GM10847 (cell line): ENCODE measurements around the gene KRTAP29-1.
"Not testable (repeated sequence)": the region's sequence is repeated elsewhere in the genome, so short reads cannot be mapped to it uniquely, and the experiment has no call there.

Experiments used
- POLR2A ChIP-seq: IDR thresholded peaks from 2 replicates; pipeline ENCODE4 v1.6.1; 2011; ENCODE audit not compliant: insufficient read length; ENCODE audit errors: extremely low read depth

Gene KRTAP29-1

GRCh38 chr17:41301916-41302901 lies at the start of gene KRTAP29-1:
TSS of gene KRTAP29-1 (minus strand) at chr17:41302851. CDS start at chr17:41302851, 0 bp downstream.
- TF ChIP-seq POLR2A = no peak

GRCh38 chr17:41351177-41351576 lies 48.5 kb upstream of the KRTAP29-1 start:
- TF ChIP-seq POLR2A = no peak

- TF ChIP-seq POLR2A = not testable (repeated sequence)
Observed at GRCh38 chr17:41350381-41350878, 47.8 kb upstream of the KRTAP29-1 start, which contains the start of gene KRT33A. TSS of gene KRT33A (minus strand) at chr17:41350828. CDS start at chr17:41350767, 61 bp downstream.

DNA sequence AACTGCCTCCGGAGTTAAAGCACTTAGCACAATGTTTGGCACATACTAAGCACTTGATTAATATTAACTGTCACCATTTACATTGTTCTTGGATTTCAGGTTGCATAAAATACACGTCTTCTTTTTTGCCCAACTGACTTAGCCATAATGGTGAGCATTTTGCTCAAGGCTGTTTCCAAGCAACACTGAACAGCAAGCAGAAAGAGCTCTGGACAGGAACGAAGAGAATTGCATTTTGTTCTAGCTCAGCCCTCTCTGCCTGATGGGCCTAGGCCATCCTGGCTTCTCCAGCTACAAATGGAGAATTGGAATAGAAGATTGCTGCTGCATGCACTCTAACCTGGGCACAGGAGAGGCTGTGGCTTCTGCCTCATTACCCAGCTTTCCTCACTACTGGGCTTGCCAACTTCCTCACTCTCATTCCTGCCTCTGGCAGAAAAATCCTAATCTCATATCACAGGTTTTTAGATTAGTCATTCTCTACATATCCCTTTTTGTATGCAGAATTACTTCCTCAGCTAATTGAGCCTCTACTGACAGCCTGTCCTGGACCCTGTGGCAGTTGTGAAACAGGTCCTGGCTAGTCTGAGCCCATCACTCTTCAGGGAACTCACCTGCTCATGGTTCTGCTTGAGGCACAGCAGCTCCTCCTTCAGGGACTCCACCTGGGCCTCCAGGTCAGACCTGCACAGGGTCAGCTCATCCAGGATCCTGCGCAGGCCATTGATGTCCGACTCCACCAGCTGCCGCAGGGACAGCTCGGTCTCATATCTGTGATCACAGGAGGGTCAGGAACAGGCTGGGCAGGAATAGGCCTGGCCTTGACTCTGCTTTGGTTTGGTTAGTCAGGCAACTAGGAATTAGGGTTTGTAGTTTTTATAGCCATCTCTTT lies 45.5 kb upstream of the KRTAP29-1 start:
- TF ChIP-seq POLR2A = no peak

- TF ChIP-seq POLR2A = no peak
Observed at GRCh38 chr17:41345992-41346391, 43.3 kb upstream of the KRTAP29-1 start.

DNA sequence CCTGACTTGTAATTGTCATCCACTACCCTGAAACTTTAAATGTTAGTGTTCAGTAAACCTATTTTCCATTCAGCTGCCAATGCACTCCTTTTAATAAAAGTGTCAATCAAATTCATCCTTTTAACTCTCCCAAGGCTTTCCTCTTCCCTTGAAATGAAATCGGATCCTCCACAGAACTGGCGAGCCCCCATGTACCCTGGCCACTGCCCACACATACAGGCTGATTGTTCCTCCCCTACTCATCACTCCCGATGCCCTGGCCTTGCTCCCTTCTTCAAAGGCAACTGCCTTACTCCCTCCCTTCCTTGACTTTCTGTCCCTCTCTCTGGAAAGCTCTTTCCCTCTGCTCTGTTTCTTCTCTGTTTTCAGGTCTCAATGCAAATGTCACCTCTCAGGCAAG lies 40.4 kb upstream of the KRTAP29-1 start:
- no peak for TF ChIP-seq POLR2A

- TF ChIP-seq POLR2A = no peak
Observed at GRCh38 chr17:41340934-41341861, 38.5 kb upstream of the KRTAP29-1 start.

- TF ChIP-seq POLR2A = no peak
Observed at GRCh38 chr17:41340494-41340893, 37.8 kb upstream of the KRTAP29-1 start.

DNA sequence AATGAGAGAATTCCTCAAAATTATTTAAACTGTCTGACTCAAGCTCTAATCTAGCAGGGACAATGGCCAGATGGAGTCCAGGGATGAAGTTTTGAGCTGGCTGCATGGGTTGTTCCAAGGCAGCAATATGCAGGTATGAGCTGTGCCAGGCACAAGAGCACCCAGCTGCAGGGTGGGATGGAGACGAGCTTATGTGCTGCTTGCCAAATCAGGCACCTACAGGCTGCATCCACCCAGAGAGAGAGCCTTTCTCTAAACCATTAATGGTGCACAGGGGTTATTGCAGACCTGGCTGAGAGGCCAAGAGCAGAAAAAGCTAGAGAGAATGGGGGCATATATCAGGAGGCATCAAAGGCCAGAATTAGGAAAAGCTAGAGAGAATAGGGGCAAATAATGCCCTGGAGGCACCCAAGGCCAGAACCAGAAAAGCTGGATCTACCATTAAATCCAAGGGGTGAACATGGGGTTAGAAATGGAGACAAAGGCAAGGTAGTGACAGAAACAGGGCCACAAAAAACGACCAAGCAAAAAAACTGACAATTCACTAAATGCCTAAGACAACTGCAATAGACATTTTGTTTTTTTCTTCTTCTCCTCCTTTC lies 37.0 kb upstream of the KRTAP29-1 start:
- no peak for TF ChIP-seq POLR2A

DNA sequence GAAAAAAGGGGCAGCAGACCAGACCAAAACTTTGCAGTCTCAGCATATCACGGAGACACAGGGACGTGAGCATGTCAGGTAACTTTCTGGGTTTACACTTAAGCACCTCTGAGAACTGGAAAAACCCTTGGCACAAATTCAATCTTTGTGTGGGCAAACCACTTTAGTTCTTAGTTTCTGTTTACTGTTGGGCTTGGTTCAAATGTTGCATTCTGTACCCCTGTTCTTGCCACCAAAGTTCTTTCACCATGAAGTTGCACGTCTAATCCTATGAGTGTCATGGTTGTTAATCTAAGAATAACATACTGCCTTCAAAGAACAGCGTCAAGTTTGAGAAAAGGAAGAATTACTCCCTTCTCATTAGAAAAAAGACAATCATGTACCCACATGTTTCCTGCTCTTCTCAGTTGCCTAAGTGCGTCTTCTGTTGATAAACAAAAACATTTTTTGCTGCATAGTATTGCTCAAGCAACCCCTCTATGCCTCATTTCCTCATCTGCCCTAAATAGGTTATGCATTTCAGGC lies 36.4 kb upstream of the KRTAP29-1 start:
- no peak for TF ChIP-seq POLR2A

DNA sequence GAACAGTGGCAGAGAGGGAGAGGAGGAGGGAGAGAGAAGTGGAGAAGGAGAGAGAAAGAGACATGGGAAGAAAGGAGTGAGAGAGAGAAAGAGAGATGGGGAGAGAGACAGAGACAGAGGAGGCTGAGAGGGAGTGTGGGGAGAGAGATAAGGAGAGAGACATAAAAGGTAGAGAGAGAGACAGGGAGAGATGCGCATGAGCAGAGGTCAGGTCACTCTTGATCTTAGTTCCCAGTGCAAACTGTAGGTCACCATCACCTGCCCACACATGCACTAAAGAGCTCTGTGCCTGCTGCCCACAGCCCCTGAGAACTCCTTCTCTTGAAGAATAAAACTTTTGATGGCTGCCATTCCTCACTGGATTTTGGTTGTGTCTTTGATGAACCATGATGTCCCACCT lies 33.1 kb upstream of the KRTAP29-1 start:
- TF ChIP-seq POLR2A = no peak

DNA sequence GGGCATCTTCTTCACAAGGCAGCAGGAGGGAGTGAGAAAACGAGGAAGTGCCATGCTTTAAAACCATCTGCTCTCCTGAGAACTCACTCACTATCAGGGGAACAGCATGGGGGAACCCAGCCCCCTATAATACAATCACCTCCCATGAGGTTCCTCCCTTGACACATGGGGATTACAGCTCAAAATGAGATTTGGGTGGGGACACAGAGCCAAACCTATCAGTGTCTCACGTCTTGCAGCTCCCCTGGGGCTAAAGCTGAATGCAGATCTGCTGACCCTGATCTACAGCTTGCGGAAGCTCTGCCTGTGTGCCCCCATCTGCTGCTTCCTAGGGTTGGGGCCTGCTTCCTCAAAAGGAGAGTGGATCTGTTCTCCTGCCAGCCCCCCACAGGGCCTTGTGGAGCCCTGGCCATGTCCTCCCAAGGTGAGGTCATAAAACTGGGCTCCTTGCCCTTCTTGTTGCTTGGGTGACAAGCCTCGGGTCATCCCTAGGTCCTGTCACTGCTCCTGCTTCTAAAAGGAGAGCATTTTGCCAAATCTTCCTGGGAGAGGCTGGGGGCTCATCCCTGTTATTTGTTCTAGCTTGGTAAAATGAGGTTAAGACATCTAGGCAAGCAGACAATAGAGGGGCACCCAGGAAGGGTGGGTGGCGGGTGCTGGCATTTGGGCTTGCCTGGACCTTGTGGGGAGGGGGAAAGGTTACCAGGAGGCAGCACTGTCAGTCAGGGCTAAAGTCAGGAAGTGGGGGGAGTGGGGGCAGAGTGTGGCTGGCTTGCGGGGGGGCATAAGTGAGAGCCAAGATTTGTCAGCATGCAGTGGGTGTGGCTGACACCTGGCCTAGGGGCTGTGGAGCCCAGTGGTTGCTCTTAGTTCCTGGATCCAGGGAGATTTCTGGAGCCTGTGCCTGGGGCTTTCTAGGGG lies 32.0 kb upstream of the KRTAP29-1 start:
- TF ChIP-seq POLR2A = no peak

- no peak for TF ChIP-seq POLR2A
Observed at GRCh38 chr17:41333836-41334235, 31.2 kb upstream of the KRTAP29-1 start.

GRCh38 chr17:41333098-41333497 lies 30.4 kb upstream of the KRTAP29-1 start:
- TF ChIP-seq POLR2A = no peak
